Sigmoid colon (tissue), 7 donors: ENCODE data around the gene ADCK2. TPM values are rescaled to one million over a fixed set of nuclear protein-coding genes. Genes with fewer than 3 reads are reported as not detected.
"Not testable (repeated sequence)": the region's sequence is repeated elsewhere in the genome, so short reads cannot be mapped to it uniquely, and the experiment has no call there.

Experiments used
- DNase-seq: peaks from one replicate; pipeline ENCODE4 v3.0.0-alpha.2; 2019
- H3K27ac ChIP-seq, 4 donors: fragments of 200-600 bp; sonication (generic); one replicate each; pipeline ENCODE4 v1.5.1; 2016 to 2019; ENCODE audit warnings: mild to moderate bottlenecking in 1 of 4
- H3K27me3 ChIP-seq, 3 donors: fragments of 200-600 bp; sonication (generic); one replicate each; pipeline ENCODE4 v1.5.1; 2019; ENCODE audit warnings: mild to moderate bottlenecking in 1 of 3
- H3K36me3 ChIP-seq, 4 donors: fragments of 200-600 bp; sonication (generic); one replicate each; pipeline ENCODE4 v1.5.1; 2016 to 2019
- H3K4me1 ChIP-seq, 4 donors: fragments of 200-600 bp; sonication (generic); one replicate each; pipeline ENCODE4 v1.5.1; 2017 to 2019
- H3K4me3 ChIP-seq, 4 donors: fragments of 200-600 bp; sonication (generic); one replicate each; pipeline ENCODE4 v1.5.1; 2017 to 2019; ENCODE audit warnings: mild to moderate bottlenecking in 2 of 4, moderate library complexity in 1 of 4
- H3K9me3 ChIP-seq, 4 donors: fragments of 200-600 bp in 3 of 4; sonication (generic) in 3 of 4; one replicate each; pipeline versions ENCODE4 v1.5.1 to v1.6.1; 2013 to 2019
- EP300 ChIP-seq, 4 donors: sonication (generic); formaldehyde crosslinking; IDR thresholded peaks; one replicate each; pipeline ENCODE4 v1.6.1; 2017; ENCODE audit warnings: antibody characterized with exemption in 4 of 4
- POLR2A ChIP-seq, 2 donors: fragments of 450-650 bp; IDR thresholded peaks; one replicate each; pipeline ENCODE4 v1.6.1; 2016; ENCODE audit warnings: antibody characterized with exemption in 2 of 2, mild to moderate bottlenecking in 2 of 2, moderate library complexity in 2 of 2
- POLR2AphosphoS5 ChIP-seq, 4 donors: sonication (generic); formaldehyde crosslinking; IDR thresholded peaks; one replicate each; pipeline ENCODE4 v1.6.1; 2017; ENCODE audit warnings: antibody characterized with exemption in 4 of 4
- WGBS, 2 donors: extraction: QIAGEN DNeasy Blood & Tissue Kit; methylation state at CpG; one replicate each; pipeline ENCODE4 v1.1.7; 2013; 5-methylcytosine and 5-hydroxymethylcytosine counted together
- intact Hi-C: fragments of 100-400 bp; cut with DNase I; formaldehyde crosslinking; loops from one replicate; pipeline ENCODE4 v1.15.1; 2023
- polyA plus RNA-seq, 3 donors: library from polyadenylated mRNA; stranded (reverse); fragments of 200-250 nt; gene quantifications; one replicate each; pipeline ENCODE4 v1.2.3, GENCODE V29; 2013
- total RNA-seq, 4 donors: library from RNA; depleted of rRNA; stranded (reverse); fragments of >200 nt; gene quantifications; one replicate each; pipeline ENCODE4 v1.1.0, GENCODE V29; 2016
- TF ChIP-seq, protein P1 (sequence below), 4 experiments: fragments of 450-650 bp in 3 of 4; fragments of 200-600 bp in 1 of 4; IDR thresholded peaks; one replicate each; pipeline ENCODE4 v1.5.1; 2016 to 2019; ENCODE audit warnings: antibody characterized with exemption in 4 of 4, mild to moderate bottlenecking in 3 of 4, moderate library complexity in 2 of 4
- donor health status: healthy with polysubstance abuse.
- donor health status: Bipolar disorder and iron deficiency.
- donor health status: healthy.

ADCK2 gene
- total and polyA plus RNA-seq, 7 donors, result 14.8 to 24.0 (median 20.5) TPM

DNA sequence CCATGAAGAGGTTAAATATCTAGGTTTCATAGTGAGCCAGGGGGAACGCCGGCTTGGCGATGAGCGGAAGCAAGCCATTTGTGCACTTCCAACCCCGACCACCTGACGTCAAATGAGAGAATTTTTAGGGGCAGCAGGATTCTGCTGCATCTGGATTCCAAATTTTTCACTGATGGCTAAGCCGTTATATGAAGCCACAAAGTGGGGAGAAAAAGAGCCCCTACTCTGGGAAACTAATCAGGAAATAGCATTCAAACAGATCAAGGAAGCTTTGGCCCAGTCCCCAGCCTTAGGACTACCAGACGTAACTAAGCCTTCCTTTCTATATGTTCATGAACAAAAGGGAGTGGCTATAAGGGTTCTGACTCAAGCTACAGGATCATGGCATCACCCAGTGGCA lies 12.9 kb upstream of the ADCK2 start:
- peak; percentile 15 for DNase-seq
- WGBS, 2 donors, result 80 to 84% methylated on average over 8 of the region's 8 CpGs

DNA sequence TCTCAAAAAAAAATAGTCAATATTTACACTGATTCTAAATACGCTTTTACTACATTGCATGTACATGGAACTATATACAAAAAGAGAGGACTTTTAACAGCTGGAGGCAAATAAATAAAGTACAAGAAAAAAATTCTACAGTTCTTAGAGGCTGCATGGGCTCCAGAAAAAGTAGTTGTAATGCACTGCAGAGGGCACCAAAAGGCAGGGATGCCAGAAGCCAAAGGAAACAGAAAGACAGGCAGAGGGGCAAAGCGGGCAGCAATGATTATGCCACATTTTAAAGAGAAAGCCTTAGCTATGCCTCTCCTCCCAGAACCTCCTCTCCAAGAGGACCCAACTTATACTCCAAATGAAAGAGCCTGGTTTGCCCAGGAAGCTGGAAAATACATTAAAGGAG lies 11.6 kb upstream of the ADCK2 start:
- DNase-seq, result no peak
- no peak overlapping the region for H3K4me3 ChIP-seq
- H3K36me3 ChIP-seq, result no peaks in the 10 kb centered on the region
- intact Hi-C loops, result no loop called here
- H3K4me1 ChIP-seq, result peaks cover 0 to 13% (median 8%) of the 10 kb centered on the region in 4 donors
- H3K9me3 ChIP-seq, result no peaks in the 10 kb centered on the region
- H3K27ac ChIP-seq, result no peak overlapping the region
- TF ChIP-seq POLR2A (IDR thresholded peaks at IDR 0.05) (no peak), EP300 (IDR thresholded peaks at IDR 0.05) (no peak), POLR2AphosphoS5 (IDR thresholded peaks at IDR 0.05) (no peak)
- TF ChIP-seq, protein P1, sequence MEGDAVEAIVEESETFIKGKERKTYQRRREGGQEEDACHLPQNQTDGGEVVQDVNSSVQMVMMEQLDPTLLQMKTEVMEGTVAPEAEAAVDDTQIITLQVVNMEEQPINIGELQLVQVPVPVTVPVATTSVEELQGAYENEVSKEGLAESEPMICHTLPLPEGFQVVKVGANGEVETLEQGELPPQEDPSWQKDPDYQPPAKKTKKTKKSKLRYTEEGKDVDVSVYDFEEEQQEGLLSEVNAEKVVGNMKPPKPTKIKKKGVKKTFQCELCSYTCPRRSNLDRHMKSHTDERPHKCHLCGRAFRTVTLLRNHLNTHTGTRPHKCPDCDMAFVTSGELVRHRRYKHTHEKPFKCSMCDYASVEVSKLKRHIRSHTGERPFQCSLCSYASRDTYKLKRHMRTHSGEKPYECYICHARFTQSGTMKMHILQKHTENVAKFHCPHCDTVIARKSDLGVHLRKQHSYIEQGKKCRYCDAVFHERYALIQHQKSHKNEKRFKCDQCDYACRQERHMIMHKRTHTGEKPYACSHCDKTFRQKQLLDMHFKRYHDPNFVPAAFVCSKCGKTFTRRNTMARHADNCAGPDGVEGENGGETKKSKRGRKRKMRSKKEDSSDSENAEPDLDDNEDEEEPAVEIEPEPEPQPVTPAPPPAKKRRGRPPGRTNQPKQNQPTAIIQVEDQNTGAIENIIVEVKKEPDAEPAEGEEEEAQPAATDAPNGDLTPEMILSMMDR (IDR thresholded peaks at IDR 0.05), result no peak
- no peaks in the 10 kb centered on the region for H3K27me3 ChIP-seq
- WGBS, 2 donors, result 17 to 45% methylated on average over 2 of the region's 2 CpGs

More for the DNA sequence above, 12.9 kb upstream of the ADCK2 start:
- H3K4me3 ChIP-seq, result no peak overlapping the region
- intact Hi-C loops, result no loop called here
- no peaks in the 10 kb centered on the region for H3K9me3 ChIP-seq
- no peak overlapping the region for H3K27ac ChIP-seq
- H3K4me1 ChIP-seq, result peaks cover 0 to 15% (median 9%) of the 10 kb centered on the region in 4 donors
- no peaks in the 10 kb centered on the region for H3K27me3 ChIP-seq
- TF ChIP-seq EP300 (IDR thresholded peaks at IDR 0.05) (no peak), POLR2A (IDR thresholded peaks at IDR 0.05) (no peak)
- TF ChIP-seq, protein P1 (IDR thresholded peaks at IDR 0.05), result no peak
- H3K36me3 ChIP-seq, result no peaks in the 10 kb centered on the region

DNA sequence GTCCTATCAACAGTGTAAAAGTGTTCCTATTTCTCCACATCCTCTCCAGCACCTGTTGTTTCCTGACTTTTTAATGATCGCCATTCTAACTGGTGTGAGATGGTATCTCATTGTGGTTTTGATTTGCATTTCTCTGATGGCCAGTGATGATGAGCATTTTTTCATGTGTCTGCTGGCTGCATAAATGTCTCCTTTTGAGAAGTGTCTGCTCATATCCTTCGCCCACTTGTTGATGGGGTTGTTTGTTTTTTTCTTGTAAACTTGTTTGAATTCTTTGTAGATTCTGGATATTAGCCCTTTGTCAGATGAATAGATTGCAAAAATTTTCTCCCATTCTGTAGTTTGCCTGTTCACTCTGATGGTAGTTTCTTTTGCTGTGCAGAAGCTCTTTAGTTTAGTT lies 9.8 kb upstream of the ADCK2 start:
- H3K27me3 ChIP-seq, intact Hi-C loops, H3K4me3 ChIP-seq, DNase-seq, H3K36me3 ChIP-seq, H3K27ac ChIP-seq, H3K9me3 ChIP-seq, H3K4me1 ChIP-seq: not testable (repeated sequence)
- 89 to 98% methylated on average over 1 of the region's 2 CpGs for WGBS, 2 donors

DNA sequence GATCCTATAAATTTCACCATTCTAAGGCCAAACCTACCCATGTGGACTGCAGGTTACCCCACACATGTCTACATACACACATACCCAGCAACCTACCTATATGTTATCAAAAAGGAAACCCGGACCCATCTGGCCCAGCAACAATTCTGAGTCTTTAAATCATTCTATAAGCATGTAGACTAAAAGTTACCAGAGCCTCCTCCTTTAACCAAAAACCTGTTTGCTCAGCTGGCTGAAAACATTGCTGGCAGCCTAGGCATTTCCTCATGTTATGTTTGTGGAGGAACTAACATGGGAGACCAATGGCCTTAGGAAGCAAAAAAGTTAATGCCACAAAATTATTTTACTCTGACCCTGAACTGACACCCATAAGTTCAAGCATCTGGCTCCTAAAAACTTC lies 5.3 kb upstream of the ADCK2 start:
- Histone ChIP-seq H3K36me3 (no peaks in the 10 kb centered on the region), H3K4me3 (no peak overlapping the region), H3K27me3 (no peaks in the 10 kb centered on the region), H3K4me1 (peaks cover 0 to 5% (median 2%) of the 10 kb centered on the region in 4 donors), H3K27ac (no peak overlapping the region), H3K9me3 (no peaks in the 10 kb centered on the region)
- intact Hi-C loops, result no loop called here
- WGBS, 2 donors, result 15 to 56% methylated on average over 1 of the region's 1 CpG
- peak; percentile 18 for DNase-seq
- TF ChIP-seq POLR2AphosphoS5 (IDR thresholded peaks at IDR 0.05) (no peak), POLR2A (IDR thresholded peaks at IDR 0.05) (no peak), EP300 (IDR thresholded peaks at IDR 0.05) (no peak)
- TF ChIP-seq, protein P1 (IDR thresholded peaks at IDR 0.05), result no peak

DNA sequence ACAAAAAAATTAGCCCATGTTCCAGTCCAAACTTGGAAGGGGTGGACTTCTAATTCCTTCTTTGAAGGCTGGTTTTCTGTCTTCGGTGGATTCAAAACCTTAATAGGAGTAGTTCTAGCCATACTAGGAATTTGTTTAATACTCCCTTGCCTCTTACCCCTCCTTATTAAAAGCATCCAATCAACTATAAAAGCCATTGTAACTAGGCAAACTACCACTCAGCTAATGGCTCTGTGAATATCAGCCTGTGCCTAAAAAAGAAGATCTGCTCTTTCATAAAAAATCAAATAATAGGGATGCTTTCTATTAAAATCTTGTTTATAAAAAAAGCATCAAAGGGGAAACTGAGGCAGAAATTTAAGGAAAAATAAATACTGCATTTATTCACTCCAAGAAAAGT lies 4.1 kb upstream of the ADCK2 start:
- no peaks in the 10 kb centered on the region for H3K9me3 ChIP-seq
- TF ChIP-seq EP300 (IDR thresholded peaks at IDR 0.05) (no peak), POLR2A (IDR thresholded peaks at IDR 0.05) (no peak), POLR2AphosphoS5 (IDR thresholded peaks at IDR 0.05) (no peak)
- TF ChIP-seq, protein P1 (IDR thresholded peaks at IDR 0.05), result no peak
- no peak overlapping the region for H3K27ac ChIP-seq
- WGBS, 2 donors, result 82 to 90% methylated on average over 1 of the region's 1 CpG
- DNase-seq, result no peak
- no peaks in the 10 kb centered on the region for H3K27me3 ChIP-seq
- H3K4me1 ChIP-seq, result peaks cover 0 to 10% (median 5%) of the 10 kb centered on the region in 4 donors
- H3K36me3 ChIP-seq, result no peaks in the 10 kb centered on the region
- H3K4me3 ChIP-seq, result no peak overlapping the region
- intact Hi-C loops, result no loop called here
